Measurements from ENCODE around the gene SMURF1.

Gene SMURF1

GRCh38 chr7:99096124-99096887, 47.6 kb downstream of the SMURF1 start:
- no peak for DNase-seq

DNA sequence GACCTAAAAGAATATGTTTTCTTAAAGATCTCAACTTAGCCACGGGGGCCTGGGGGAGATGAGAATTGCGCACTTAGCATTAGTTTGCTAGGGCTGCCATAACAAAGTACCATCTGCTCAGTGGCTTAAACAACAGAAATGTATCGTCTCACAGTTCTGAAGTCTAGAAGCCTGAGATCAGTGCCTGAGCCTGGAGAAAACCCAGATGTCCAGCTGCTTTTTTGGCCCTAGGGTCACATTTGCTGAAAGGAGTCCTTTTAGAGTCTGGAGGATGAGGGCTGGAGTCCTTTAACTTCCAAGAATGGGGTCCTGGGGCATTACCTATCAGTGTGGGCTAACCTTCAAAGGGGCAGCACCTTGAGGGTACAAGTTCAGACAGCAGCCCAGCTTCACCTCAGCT, 48.2 kb downstream of the SMURF1 start:
- DNase-seq, result no peak

- no peak for DNase-seq
These were observed 49.5 kb downstream of the SMURF1 start for GRCh38 chr7:99094401-99094800.

GRCh38 chr7:99092064-99092720, 51.7 kb downstream of the SMURF1 start:
- no peak for DNase-seq

DNA sequence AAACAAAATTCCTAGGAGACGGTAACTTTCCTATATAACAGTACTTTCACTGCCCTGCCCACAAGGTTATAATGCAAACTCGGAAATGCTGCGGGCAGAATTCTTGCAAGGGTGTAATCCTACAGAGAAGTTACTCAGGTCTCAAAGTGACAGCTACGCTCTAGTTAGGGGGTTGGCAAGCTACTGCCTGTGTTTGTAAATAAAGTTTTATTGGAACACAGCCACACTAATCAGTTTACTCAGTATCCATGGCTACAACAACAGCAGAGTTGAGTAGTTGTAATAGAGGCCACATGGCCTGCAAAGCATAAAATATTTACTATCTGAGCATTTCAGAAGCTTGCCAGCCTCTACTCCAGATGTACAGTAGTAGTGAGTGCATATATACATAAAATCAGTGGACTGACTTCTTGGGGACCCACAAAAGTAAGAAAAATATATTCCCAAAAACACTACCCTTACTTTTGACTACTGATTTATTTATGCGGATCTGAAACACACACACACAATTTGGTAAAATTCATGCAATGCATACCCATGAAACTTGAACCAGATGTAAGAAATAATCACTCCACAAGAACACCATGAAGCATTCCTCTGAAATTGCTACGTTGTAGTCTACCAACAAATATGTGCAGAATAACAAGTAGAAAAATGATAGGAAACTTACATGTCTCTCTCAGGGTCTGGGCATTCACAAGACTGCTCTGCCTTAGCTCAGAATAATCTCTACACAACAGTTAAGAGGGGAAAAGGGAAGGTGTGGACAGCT, 53.0 kb downstream of the SMURF1 start:
- no peak for DNase-seq

DNA sequence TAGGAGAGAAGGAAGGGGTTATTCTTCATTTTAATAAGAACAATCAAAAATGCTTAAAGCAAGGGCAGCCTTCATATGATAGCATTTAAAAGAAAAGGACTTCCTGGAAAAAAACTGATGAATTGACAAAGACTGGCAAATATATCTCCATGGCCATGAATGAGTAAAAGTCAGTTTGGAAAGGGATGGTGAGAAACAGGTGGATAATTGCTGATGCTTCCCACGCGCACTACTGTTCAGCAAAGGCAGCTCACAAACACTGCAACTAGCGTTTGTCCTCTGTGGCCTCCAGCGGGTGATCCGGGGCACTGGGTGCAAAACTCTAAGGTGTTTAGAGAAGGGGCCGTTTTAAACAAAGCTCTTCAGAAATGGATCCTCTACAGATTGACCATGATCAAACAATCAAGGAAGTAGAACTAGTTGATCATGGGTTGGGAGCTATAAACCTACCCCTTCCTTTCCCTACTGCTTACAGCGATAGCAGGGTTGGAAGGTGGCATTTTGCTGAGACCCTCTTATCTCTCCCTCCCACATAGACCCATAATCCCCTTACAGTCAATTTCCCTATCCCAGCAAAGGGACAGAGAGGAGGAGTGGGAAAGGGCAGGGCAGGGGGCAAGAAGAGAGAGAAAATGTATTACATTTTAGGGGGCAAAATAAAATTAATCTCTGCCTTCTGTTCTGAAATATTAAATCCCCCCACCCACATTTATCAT, 53.8 kb downstream of the SMURF1 start:
- DNase-seq, result no peak

GRCh38 chr7:99086944-99087343, 57.0 kb downstream of the SMURF1 start:
- no peak for DNase-seq

GRCh38 chr7:99086532-99086931, 57.4 kb downstream of the SMURF1 start:
- DNase-seq, result no peak

- no peak for DNase-seq
These were observed 60.2 kb downstream of the SMURF1 start for GRCh38 chr7:99083733-99084132.

DNA sequence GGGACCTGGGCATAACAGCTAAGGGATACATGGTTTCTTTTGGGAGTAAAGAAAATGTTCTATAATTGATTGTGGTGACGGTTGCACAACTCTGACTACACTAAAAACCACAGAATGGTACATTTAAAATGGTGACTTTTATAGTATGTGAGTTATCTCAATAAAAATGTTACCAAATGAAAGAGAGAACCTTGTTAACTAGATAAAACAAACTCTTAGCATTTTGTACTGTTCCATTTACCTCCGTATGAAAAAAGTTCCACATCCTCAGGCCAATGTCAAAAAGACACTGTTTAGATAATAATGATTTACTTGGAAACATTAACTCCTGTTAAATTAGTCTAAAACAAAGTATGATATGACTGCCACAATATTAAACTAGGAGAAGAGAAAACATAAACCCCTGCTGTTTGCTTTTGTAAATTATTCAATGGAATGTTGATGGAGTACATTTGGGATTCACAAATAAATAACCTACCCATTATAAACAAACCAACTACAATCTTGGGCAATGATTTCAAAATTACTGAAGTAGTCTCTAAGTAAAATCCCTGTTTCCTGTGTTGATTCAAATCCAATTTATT, 60.7 kb downstream of the SMURF1 start:
- no peak for DNase-seq

GRCh38 chr7:99080679-99081078, 63.2 kb downstream of the SMURF1 start:
- no peak for DNase-seq

DNA sequence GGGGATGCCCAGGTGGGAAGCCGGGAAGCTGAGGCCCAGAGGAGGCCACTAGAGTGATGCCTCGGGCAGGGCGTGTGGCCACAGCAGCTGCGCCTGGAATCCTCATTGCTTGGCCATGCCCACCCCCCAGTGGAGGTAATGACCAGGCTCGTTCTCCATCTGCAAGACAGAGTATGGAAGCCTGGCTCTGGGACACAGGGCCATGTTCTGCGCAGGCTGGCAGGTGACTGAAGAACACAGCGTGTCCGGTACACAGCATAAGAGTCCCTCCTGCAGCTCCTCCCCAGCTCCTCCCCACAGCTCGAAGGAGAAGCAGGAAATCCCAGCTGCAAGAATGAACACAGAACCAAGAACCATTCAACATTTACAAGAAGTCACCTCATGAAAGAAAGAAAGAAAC, 64.8 kb downstream of the SMURF1 start:
- no peak for DNase-seq

- DNase-seq, result no peak
These were observed 65.5 kb downstream of the SMURF1 start for GRCh38 chr7:99078416-99078815.

- no peak for DNase-seq
These were observed 67.3 kb downstream of the SMURF1 start for GRCh38 chr7:99076615-99077014.

GRCh38 chr7:99073839-99074446, 70.0 kb downstream of the SMURF1 start:
- DNase-seq, result no peak

- DNase-seq, result no peak
These were observed 71.8 kb downstream of the SMURF1 start for GRCh38 chr7:99072126-99072525.

DNA sequence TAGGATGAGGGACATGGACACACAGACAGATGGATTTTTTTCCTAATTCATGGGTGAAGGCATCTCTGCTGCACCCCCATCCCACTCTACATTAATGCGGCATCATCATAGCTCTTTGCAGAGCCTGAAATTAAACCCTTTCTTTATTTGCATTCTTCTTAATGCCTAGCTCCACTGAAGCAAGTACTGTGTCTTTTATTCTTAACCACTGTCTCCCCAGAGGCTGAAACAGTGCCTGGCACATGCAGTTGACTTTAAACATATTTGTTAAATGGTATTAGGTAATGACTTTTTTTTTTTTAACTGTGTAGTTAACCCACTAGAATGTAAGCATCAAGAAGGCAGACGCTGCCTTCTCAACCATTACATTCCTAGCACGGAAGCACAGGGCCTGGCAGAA, 73.5 kb downstream of the SMURF1 start:
- no peak for DNase-seq

- no peak for DNase-seq
These were observed 82.7 kb downstream of the SMURF1 start for GRCh38 chr7:99061001-99061776.

DNA sequence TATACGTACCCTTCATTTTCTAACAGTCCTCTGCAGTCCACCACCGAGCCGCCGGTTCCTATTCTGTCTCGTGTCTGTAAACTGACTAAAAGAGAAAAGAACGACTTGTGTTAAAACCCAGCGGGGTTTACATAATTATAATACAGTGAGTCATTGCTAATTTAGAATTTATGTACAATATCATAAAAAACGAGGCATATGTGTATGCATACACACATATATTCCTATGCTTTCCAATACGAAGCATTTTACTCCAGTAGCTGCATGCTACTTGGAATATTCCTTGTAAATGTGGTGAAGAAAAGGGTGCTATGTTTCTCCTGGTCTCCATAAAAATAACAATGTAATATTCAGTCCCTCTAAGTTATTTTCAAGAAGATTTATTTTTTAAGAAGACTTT, 89.1 kb downstream of the SMURF1 start:
- DNase-seq, result no peak

GRCh38 chr7:99050971-99051370, 92.9 kb downstream of the SMURF1 start:
- no peak for DNase-seq

GRCh38 chr7:99047526-99048077, 96.3 kb downstream of the SMURF1 start:
- DNase-seq, result no peak
